ENCODE measurements around the gene OLAH.

Gene OLAH

DNA sequence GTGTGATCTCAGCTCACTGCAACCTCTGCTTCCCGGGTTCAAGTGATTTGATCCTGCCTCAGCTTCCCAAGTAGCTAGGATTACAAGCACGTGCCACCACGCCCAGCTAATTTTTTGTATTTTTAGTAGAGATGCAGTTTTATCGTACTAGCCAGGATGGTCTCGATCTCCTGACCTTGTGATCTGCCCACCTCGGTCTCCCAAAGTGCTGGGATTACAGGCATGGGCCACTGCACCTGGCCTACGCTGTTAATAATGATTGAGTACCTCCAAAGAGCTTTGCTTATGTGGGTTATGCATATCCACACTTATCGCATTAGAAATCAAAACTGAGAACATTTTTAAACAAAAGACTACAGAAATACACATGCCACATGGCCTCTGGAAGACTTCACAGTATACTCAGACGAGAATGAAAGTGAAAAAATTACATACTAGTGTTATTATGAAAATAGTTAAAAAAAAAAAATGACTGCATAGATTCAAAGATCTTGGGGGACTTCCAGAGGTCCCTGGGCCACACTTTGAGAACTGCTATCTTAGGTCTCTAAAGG is 78.8 kb downstream of the OLAH start:
- no peak for DNase-seq (ENCODE audit: low read depth in 1 of 2, low spot score in 1 of 2)
